Measurements from ENCODE around the gene NTN1. TPM values are rescaled to one million over a fixed set of nuclear protein-coding genes. Genes with fewer than 3 reads are reported as not detected.
A peak's percentile ranks its signal among the peaks of the same experiment; 100 is the strongest.

Gene NTN1
- total RNA-seq, 1 donor from 2014 or later = 29.6 TPM

DNA sequence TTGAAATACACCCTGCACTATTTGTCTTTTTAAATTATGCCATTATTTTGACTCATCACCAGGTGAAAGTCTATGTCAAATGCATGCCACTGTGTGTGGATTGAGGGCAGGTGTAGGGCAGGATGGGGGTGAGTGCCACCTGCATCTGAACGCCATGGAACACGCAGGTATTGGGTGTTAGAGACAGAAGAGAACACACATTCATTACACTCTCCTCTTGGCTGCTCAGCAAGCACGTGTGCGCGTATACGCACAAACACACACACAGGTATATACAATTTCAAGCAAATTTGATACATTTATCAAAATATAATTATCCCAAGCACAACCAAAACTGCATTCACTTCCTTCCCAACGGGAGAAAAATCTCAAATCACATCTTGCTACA, 268.9 kb downstream of the NTN1 start:
- Histone ChIP-seq H3K27me3 (no peaks in the 10 kb centered on the region), H3K27ac (no peak overlapping the region), H3K4me3 (no peak overlapping the region), H3K4me1 (peaks cover 3 to 15% of the 10 kb centered on the region in 2 donors), H3K36me3 (no peaks in the 10 kb centered on the region), H3K9me3 (no peaks in the 10 kb centered on the region)
- TF ChIP-seq, protein P1, sequence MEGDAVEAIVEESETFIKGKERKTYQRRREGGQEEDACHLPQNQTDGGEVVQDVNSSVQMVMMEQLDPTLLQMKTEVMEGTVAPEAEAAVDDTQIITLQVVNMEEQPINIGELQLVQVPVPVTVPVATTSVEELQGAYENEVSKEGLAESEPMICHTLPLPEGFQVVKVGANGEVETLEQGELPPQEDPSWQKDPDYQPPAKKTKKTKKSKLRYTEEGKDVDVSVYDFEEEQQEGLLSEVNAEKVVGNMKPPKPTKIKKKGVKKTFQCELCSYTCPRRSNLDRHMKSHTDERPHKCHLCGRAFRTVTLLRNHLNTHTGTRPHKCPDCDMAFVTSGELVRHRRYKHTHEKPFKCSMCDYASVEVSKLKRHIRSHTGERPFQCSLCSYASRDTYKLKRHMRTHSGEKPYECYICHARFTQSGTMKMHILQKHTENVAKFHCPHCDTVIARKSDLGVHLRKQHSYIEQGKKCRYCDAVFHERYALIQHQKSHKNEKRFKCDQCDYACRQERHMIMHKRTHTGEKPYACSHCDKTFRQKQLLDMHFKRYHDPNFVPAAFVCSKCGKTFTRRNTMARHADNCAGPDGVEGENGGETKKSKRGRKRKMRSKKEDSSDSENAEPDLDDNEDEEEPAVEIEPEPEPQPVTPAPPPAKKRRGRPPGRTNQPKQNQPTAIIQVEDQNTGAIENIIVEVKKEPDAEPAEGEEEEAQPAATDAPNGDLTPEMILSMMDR (IDR thresholded peaks at IDR 0.05) = no peak
- intact Hi-C loops (cut with DNase I) = loop anchor here (5.0 kb wide), 3 partner anchors 53 to 173 kb away; no protein-coding TSS in a partner anchor
- DNase-seq (ENCODE audit: low spot score in 2 of 2) = no peak

DNA sequence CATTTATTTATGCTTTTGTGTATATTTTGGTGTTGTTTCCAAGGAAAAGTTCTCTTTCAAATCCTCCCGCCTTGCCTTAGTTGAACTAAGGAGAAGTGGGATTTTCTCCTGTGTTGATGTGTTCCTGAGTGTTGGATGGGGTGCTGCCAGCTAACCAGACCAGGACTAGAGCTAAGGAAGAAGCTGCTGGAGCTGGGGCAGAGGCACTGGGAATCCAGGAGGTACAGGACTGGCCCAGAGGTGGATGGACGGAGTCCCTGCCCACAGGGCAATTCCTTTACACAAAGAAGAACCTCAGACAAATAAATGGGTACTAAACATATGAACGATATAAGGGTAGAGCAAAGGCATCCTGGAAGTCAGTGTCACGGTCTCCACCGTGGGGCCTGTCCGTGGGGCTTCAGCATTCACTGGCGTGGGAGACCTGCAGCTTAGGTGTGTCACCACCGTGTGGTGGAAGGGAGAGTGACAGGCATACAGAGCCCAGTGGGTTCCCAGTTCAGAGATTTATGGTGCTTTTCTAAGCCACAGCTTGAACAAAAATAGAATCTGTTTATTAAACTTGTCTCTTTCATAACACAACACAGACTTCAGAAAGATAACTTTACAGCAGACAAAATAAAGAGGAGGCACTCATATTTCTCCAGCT, 270.7 kb downstream of the NTN1 start:
- TF ChIP-seq, protein P1 (IDR thresholded peaks at IDR 0.05) = peak; percentile 74 to 77 (median 75)
- DNase-seq (ENCODE audit: low spot score in 2 of 2) = peak in 1 of 2 donors; percentile 72
- H3K36me3 ChIP-seq = no peaks in the 10 kb centered on the region
- no peaks in the 10 kb centered on the region for H3K9me3 ChIP-seq
- H3K27me3 ChIP-seq = no peaks in the 10 kb centered on the region
- H3K4me1 ChIP-seq = peaks cover 3 to 15% of the 10 kb centered on the region in 2 donors
- H3K27ac ChIP-seq = peak overlapping the region; percentile 80 to 83
- H3K4me3 ChIP-seq = no peak overlapping the region
- intact Hi-C loops (cut with DNase I) = loop anchor here (1.0 to 5.0 kb wide), 4 partner anchors 55 to 289 kb away; no protein-coding TSS in a partner anchor

DNA sequence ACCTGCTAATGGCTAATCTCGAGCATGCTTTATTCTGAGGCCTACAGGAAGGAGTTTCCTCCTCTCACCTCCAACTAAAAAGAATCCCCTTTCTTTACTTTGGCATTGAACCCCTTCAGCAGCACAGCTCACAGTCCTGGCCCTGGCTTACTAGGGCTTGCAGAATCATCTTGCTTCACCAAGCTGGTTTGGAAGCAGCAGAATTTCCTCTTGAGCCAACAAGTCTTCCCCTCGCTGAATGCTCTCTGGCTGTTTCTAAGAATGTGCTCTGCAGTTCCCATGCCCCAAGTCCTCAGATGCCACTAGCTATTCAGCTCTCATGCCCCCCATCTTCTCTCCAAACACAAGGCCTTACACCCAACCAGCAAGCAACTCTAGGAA, 271.2 kb downstream of the NTN1 start:
- Histone ChIP-seq H3K4me1 (peaks cover 3 to 15% of the 10 kb centered on the region in 2 donors), H3K36me3 (no peaks in the 10 kb centered on the region), H3K9me3 (no peaks in the 10 kb centered on the region), H3K27me3 (no peaks in the 10 kb centered on the region), H3K4me3 (no peak overlapping the region), H3K27ac (peak overlapping the region; percentile 80 to 83)
- DNase-seq (ENCODE audit: low spot score in 2 of 2) = no peak
- intact Hi-C loops (cut with DNase I) = loop anchor here (1.0 to 5.0 kb wide), 4 partner anchors 55 to 289 kb away; no protein-coding TSS in a partner anchor
- TF ChIP-seq, protein P1 (IDR thresholded peaks at IDR 0.05) = no peak

Other genes with a start within 250 kb of the NTN1 start
- not detected for gene MFSD6L, start 222.1 kb upstream of the NTN1 start, total RNA-seq
- gene PIK3R6, start 153.8 kb upstream of the NTN1 start, total RNA-seq = 2.2 TPM
- gene PIK3R5, start 55.8 kb upstream of the NTN1 start, total RNA-seq = 42.0 TPM

All from ascending aorta (tissue), 2 donors.